Parathyroid adenoma (tissue), 2 donors: ENCODE results near the gene PRDM10.
A peak's percentile ranks its signal among the peaks of the same experiment; 100 is the strongest.

Experiments used
- H2AFZ ChIP-seq: fragments of 300-600 bp; sonication (generic); one replicate; pipeline ENCODE4 v1.7.0; 2017; ENCODE audit warnings: antibody characterized with exemption, mild to moderate bottlenecking
- H3K27ac ChIP-seq: fragments of 300-600 bp; sonication (generic); one replicate; pipeline ENCODE4 v1.7.0; 2017
- H3K27me3 ChIP-seq: fragments of 300-600 bp; sonication (generic); one replicate; pipeline ENCODE4 v1.7.0; 2017; ENCODE audit warnings: low read length; ENCODE audit not compliant: control insufficient read depth, insufficient read depth
- H3K36me3 ChIP-seq: fragments of 300-600 bp; sonication (generic); one replicate; pipeline ENCODE4 v1.7.0; 2017; ENCODE audit warnings: low read length; ENCODE audit not compliant: control insufficient read depth, insufficient read depth
- H3K4me1 ChIP-seq: fragments of 300-600 bp; sonication (generic); one replicate; pipeline ENCODE4 v1.7.0; 2017; ENCODE audit warnings: control low read depth
- H3K4me2 ChIP-seq: fragments of 300-600 bp; sonication (generic); one replicate; pipeline ENCODE4 v1.7.0; 2017; ENCODE audit warnings: low read length
- H3K4me3 ChIP-seq: fragments of 300-600 bp; sonication (generic); one replicate; pipeline ENCODE4 v1.7.0; 2017; ENCODE audit warnings: low read depth, low read length
- H3K79me2 ChIP-seq: fragments of 300-600 bp; sonication (generic); one replicate; pipeline ENCODE4 v1.7.0; 2017; ENCODE audit warnings: control low read depth
- H3K9ac ChIP-seq: fragments of 300-600 bp; sonication (generic); one replicate; pipeline ENCODE4 v1.7.0; 2017; ENCODE audit warnings: mild to moderate bottlenecking
- H3K9me3 ChIP-seq: fragments of 300-600 bp; sonication (generic); one replicate; pipeline ENCODE4 v1.7.0; 2017; ENCODE audit warnings: low read length; ENCODE audit not compliant: control insufficient read depth
- CTCF ChIP-seq: fragments of 300-600 bp; sonication (generic); IDR thresholded peaks from one replicate; pipeline ENCODE4 v1.7.0; 2017; ENCODE audit warnings: antibody characterized with exemption, mild to moderate bottlenecking
- donor health status: primary hyperparathyroidism.

The PRDM10 gene

GRCh38 chr11:129854232-129854805, 148.3 kb downstream of the PRDM10 start:
- H3K4me3 ChIP-seq, result no peak overlapping the region
- no peak overlapping the region for H3K9ac ChIP-seq
- H2AFZ ChIP-seq, result peak overlapping the region; percentile 50
- no peak for TF ChIP-seq CTCF
- no peaks in the 10 kb centered on the region for H3K9me3 ChIP-seq
- H3K4me1 ChIP-seq, result no peaks in the 10 kb centered on the region
- H3K27ac ChIP-seq, result no peak overlapping the region
- H3K27me3 ChIP-seq, result no peaks in the 10 kb centered on the region
- H3K79me2 ChIP-seq, result no peaks in the 10 kb centered on the region
- H3K36me3 ChIP-seq, result no peaks in the 10 kb centered on the region
- no peak overlapping the region for H3K4me2 ChIP-seq

- H3K9me3 ChIP-seq, result no peaks in the 10 kb centered on the region
- H3K27ac ChIP-seq, result no peak overlapping the region
- H3K36me3 ChIP-seq, result no peaks in the 10 kb centered on the region
- peak overlapping the region; percentile 50 for H2AFZ ChIP-seq
- H3K4me3 ChIP-seq, result no peak overlapping the region
- H3K79me2 ChIP-seq, result no peaks in the 10 kb centered on the region
- no peak overlapping the region for H3K4me2 ChIP-seq
- no peaks in the 10 kb centered on the region for H3K27me3 ChIP-seq
- H3K9ac ChIP-seq, result no peak overlapping the region
- no peaks in the 10 kb centered on the region for H3K4me1 ChIP-seq
- no peak for TF ChIP-seq CTCF
These were observed 149.0 kb downstream of the PRDM10 start for GRCh38 chr11:129853518-129854231.

- H2AFZ ChIP-seq, result no peak overlapping the region
- H3K27ac ChIP-seq, result no peak overlapping the region
- H3K4me1 ChIP-seq, result no peaks in the 10 kb centered on the region
- H3K9ac ChIP-seq, result no peak overlapping the region
- H3K79me2 ChIP-seq, result no peaks in the 10 kb centered on the region
- H3K4me2 ChIP-seq, result no peak overlapping the region
- no peak for TF ChIP-seq CTCF
- H3K27me3 ChIP-seq, result no peaks in the 10 kb centered on the region
- H3K36me3 ChIP-seq, result no peaks in the 10 kb centered on the region
- H3K9me3 ChIP-seq, result no peaks in the 10 kb centered on the region
- no peak overlapping the region for H3K4me3 ChIP-seq
These were observed 150.4 kb downstream of the PRDM10 start for GRCh38 chr11:129852125-129852740.
